ENCODE measurements around the gene TENM4. TPM values are rescaled to one million over a fixed set of nuclear protein-coding genes. Genes with fewer than 3 reads are reported as not detected.

TENM4 gene
- total RNA-seq, 2 experiments from 2014 or later, result not detected

DNA sequence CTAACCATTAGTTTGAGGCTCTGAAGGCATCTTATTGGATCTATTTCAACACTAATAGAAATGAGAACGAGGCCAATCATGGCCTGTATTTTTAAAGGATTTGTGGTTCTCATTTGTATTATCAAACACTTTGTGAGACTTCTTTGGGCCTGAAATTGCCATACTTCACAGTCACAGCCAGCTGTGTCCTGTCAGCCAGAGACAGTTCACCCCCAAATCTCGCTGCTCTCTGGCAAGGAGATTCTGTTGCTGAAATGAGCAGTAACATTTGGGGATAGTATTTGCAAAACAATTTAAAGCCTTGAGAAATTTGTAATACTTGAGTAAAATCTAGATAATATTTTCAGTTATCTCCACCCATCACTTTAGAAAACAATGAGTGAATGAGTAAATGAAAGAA is 26.9 kb upstream of the TENM4 start:
- no peak overlapping the region for H3K4me3 Mint-ChIP-seq
- no peaks in the 10 kb centered on the region for H3K4me1 Mint-ChIP-seq (ENCODE audit: low read depth)
- DNase-seq, result no peak
- POLR2A ChIA-PET, result no interaction called here
- ATAC-seq, result no peak
- H3K27ac Mint-ChIP-seq, result no peak overlapping the region
- no peaks in the 10 kb centered on the region for H3K36me3 Mint-ChIP-seq (ENCODE audit: low read depth)
- CTCF ChIA-PET, result no interaction called here
- H3K9me3 Mint-ChIP-seq (ENCODE audit: insufficient read depth), result no peaks in the 10 kb centered on the region
- no peaks in the 10 kb centered on the region for H3K27me3 Mint-ChIP-seq (ENCODE audit: low read depth)

DNA sequence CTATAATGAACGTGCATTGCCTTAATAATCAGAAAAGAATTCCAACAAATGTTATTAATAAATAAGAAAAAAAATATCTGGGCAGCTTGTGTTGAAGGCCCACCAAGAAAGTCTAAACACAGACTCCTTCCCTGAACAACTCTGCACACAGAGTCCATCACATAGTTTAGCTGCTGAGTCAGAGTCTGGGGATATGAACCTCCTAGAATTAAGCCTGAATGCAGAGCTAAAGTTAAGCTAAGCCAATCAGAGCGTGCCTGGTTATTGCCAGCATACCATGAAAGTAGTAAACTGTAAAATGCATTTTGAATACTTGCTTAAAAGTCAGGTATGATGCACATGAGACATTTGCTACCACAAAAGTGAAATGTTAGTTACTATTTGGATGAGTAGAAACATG is 25.6 kb upstream of the TENM4 start:
- no peak for ATAC-seq
- H3K36me3 Mint-ChIP-seq (ENCODE audit: low read depth), result no peaks in the 10 kb centered on the region
- H3K9me3 Mint-ChIP-seq (ENCODE audit: insufficient read depth), result no peaks in the 10 kb centered on the region
- CTCF ChIA-PET, result no interaction called here
- POLR2A ChIA-PET, result no interaction called here
- DNase-seq, result no peak
- no peaks in the 10 kb centered on the region for H3K27me3 Mint-ChIP-seq (ENCODE audit: low read depth)
- no peak overlapping the region for H3K27ac Mint-ChIP-seq
- no peaks in the 10 kb centered on the region for H3K4me1 Mint-ChIP-seq (ENCODE audit: low read depth)
- no peak overlapping the region for H3K4me3 Mint-ChIP-seq

DNA sequence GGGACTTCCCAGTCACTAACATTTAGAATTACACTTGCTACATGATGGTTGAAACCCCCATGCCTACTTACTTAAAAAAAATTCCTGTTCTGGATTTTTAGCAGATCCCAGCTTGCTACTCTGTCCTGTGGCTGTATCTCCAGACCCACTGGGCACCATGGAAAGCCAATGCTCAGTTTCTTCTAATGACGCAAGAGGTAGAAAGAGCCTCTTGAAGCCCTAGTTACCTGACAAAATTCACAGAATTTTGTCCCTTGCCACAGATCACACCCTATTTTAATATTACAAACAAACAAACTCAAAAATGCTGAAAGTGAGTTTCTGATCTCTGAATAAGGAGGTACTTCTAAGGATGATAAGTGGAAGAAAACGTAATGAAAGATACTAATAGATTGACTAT is 24.3 kb upstream of the TENM4 start:
- Mint-ChIP-seq H3K36me3 (ENCODE audit: low read depth) (no peaks in the 10 kb centered on the region), H3K9me3 (ENCODE audit: insufficient read depth) (no peaks in the 10 kb centered on the region), H3K27me3 (ENCODE audit: low read depth) (no peaks in the 10 kb centered on the region), H3K4me3 (no peak overlapping the region), H3K27ac (no peak overlapping the region), H3K4me1 (ENCODE audit: low read depth) (no peaks in the 10 kb centered on the region)
- DNase-seq (no peak), ATAC-seq (no peak)
- ChIA-PET CTCF (no interaction called here), POLR2A (no interaction called here)

DNA sequence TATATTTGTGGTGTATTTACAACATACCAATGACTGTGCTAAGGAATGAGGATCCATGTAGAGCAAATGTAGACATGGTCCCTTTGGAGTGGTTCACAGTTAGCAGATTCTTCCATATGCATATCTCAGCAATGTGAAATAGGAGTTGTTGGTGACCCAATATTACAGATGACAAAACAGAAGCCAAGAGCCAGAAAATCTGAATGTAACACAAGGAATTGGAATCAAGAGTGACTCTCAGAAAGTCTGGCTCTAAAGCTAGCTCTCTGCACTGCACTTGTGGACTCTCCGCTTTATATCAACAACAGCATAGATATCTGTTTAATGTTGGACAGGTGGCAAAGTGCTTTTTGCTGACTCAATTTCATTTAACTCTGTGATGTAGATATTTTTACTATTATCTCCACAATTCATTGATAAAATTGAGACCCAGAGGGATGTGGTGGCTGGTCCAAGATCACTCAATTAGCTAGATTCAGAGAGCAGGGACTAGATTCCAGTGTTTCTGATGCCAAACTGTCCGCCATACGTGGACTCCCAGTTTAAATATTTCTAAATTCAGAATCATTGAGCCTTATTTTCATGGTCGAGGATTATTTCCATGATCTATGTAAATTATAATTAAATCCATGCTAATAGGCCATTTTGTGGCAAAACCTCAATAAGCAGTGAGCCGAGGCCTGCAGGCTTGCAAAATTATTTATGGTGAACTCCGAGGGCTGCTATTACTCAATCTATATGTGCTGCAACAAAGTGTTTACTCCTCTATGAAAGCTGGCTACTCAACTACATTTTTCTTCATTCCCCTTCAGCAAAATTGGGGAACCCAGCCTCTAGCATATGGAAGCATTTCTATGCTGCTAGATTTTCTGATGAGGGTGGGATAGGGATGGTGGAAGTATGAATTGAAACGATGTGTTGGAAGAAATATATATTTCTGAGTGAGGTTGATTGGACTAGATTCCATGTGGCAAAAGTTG is 21.1 kb upstream of the TENM4 start:
- Mint-ChIP-seq H3K4me3 (no peak overlapping the region), H3K27me3 (ENCODE audit: low read depth) (no peaks in the 10 kb centered on the region), H3K4me1 (ENCODE audit: low read depth) (no peaks in the 10 kb centered on the region), H3K27ac (no peak overlapping the region), H3K36me3 (ENCODE audit: low read depth) (no peaks in the 10 kb centered on the region), H3K9me3 (ENCODE audit: insufficient read depth) (no peaks in the 10 kb centered on the region)
- ATAC-seq (no peak), DNase-seq (no peak)
- ChIA-PET POLR2A (no interaction called here), CTCF (no interaction called here)

DNA sequence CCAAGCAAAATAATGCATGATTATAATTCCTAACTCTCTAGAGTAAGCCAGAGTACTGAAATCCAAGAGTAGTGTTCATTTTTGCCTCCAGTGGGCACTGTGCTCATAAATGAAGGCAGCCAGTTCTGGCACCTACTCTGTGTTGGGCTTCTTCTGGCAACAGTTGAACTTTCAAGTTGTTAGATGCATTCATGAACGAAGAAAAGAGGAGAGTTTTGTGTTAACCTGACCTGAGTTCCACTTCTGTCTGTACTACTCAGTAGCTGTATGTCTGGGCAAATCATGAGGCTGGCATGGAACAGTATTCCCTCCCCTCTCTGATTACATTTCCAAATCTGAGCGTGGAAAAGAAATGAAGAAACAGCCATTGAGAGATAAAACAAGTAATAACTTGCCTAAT is 20.3 kb upstream of the TENM4 start:
- POLR2A ChIA-PET, result no interaction called here
- no peaks in the 10 kb centered on the region for H3K36me3 Mint-ChIP-seq (ENCODE audit: low read depth)
- DNase-seq, result no peak
- H3K4me3 Mint-ChIP-seq, result no peak overlapping the region
- no peaks in the 10 kb centered on the region for H3K27me3 Mint-ChIP-seq (ENCODE audit: low read depth)
- no peaks in the 10 kb centered on the region for H3K4me1 Mint-ChIP-seq (ENCODE audit: low read depth)
- ATAC-seq, result no peak
- CTCF ChIA-PET, result no interaction called here
- H3K9me3 Mint-ChIP-seq (ENCODE audit: insufficient read depth), result no peaks in the 10 kb centered on the region
- H3K27ac Mint-ChIP-seq, result no peak overlapping the region

DNA sequence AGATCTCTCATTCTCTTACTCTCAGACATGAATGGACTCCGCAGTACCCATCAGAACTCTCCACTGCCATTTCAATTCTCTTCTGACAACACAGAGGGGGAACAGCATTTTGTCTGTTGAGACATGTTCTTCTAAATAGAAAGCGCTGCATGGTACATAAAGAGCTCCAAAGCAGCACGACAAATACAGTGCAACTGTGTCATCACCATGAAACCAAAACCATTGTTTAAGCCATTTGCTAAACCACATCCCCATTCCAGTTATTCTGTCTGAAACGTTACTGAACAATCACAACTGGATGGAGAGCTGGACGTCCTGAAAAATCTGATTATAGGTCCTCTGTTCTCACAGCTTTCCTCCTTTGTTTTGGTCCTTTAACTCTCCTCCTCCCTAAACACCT is 17.9 kb upstream of the TENM4 start:
- ATAC-seq (no peak), DNase-seq (no peak)
- CTCF ChIA-PET, result no interaction called here
- no peaks in the 10 kb centered on the region for H3K27me3 Mint-ChIP-seq (ENCODE audit: low read depth)
- H3K9me3 Mint-ChIP-seq (ENCODE audit: insufficient read depth), result no peaks in the 10 kb centered on the region
- no peaks in the 10 kb centered on the region for H3K36me3 Mint-ChIP-seq (ENCODE audit: low read depth)
- H3K4me1 Mint-ChIP-seq (ENCODE audit: low read depth), result no peaks in the 10 kb centered on the region
- no peak overlapping the region for H3K4me3 Mint-ChIP-seq
- H3K27ac Mint-ChIP-seq, result no peak overlapping the region
- POLR2A ChIA-PET, result no interaction called here

DNA sequence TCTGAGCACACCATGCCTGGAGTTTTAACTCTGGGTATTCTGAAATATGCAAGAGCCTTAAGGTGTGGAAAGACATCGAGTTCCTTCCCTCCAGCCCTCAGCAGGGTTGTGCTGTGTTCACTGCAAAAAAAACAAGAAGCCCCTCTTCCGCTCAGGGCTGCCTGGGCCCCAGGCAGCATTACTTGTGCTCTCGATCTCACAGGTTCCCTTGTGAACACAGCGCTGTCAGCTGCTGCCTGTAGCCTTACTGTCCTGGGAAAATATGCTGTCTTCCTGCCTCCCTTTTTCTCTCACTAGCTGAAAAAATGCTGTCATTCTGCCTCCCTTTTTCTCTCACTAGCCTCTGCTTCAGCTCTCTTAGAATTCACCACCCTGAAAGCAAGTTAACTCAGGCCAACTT is 15.7 kb upstream of the TENM4 start:
- H3K27ac Mint-ChIP-seq, result no peak overlapping the region
- DNase-seq (no peak), ATAC-seq (no peak)
- no peaks in the 10 kb centered on the region for H3K9me3 Mint-ChIP-seq (ENCODE audit: insufficient read depth)
- no peak overlapping the region for H3K4me3 Mint-ChIP-seq
- no peaks in the 10 kb centered on the region for H3K4me1 Mint-ChIP-seq (ENCODE audit: low read depth)
- ChIA-PET CTCF (no interaction called here), POLR2A (no interaction called here)
- H3K36me3 Mint-ChIP-seq (ENCODE audit: low read depth), result no peaks in the 10 kb centered on the region
- H3K27me3 Mint-ChIP-seq (ENCODE audit: low read depth), result no peaks in the 10 kb centered on the region

DNA sequence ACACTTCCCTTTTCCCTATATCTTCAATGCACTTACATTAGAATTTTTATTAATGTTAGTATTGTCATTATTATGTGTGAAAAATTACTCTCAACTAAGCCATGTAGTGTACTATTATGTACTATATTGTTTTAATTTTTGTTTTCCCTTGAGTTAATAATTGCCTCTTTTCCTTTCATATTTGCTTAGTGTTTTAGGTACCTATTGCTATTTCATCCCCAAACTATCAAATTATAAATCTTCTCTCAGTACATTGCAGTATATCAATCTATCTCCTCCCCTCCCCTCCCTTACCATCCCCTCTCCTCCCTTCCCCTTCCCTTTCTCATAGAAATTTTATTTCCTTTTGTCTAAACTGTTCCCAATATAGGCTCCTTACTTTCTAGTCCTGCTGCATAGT is 12.8 kb upstream of the TENM4 start:
- Mint-ChIP-seq H3K4me1 (ENCODE audit: low read depth) (no peaks in the 10 kb centered on the region), H3K4me3 (no peak overlapping the region), H3K9me3 (ENCODE audit: insufficient read depth) (no peaks in the 10 kb centered on the region), H3K27ac (no peak overlapping the region), H3K36me3 (ENCODE audit: low read depth) (no peaks in the 10 kb centered on the region), H3K27me3 (ENCODE audit: low read depth) (no peaks in the 10 kb centered on the region)
- POLR2A ChIA-PET, result no interaction called here
- no peak for DNase-seq
- ATAC-seq, result no peak
- CTCF ChIA-PET, result no interaction called here

DNA sequence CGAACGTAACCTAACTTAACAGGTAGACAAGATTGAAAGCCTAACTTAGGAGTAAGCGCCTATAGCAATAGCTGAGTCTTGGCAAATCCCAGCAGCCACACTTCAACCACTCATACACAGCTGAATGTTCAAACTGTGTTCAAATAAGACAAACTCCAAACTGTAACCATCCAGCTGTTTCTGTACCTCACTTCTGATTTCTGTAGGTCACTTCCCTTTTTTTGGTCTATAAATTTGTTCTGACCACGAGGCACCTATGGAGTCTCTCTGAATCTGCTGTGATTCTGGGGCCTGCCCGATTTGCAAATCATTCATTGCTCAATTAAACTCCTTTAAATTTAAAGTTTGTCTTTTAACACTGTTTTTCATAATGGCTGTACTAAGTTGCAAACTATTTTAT is 8.2 kb upstream of the TENM4 start:
- H3K4me1 Mint-ChIP-seq (ENCODE audit: low read depth), result no peaks in the 10 kb centered on the region
- H3K27ac Mint-ChIP-seq, result no peak overlapping the region
- POLR2A ChIA-PET, result no interaction called here
- no peak overlapping the region for H3K4me3 Mint-ChIP-seq
- H3K36me3 Mint-ChIP-seq (ENCODE audit: low read depth), result no peaks in the 10 kb centered on the region
- CTCF ChIA-PET, result no interaction called here
- H3K9me3 Mint-ChIP-seq (ENCODE audit: insufficient read depth), result no peaks in the 10 kb centered on the region
- DNase-seq (no peak), ATAC-seq (no peak)
- peaks cover 3% of the 10 kb centered on the region for H3K27me3 Mint-ChIP-seq (ENCODE audit: low read depth)

DNA sequence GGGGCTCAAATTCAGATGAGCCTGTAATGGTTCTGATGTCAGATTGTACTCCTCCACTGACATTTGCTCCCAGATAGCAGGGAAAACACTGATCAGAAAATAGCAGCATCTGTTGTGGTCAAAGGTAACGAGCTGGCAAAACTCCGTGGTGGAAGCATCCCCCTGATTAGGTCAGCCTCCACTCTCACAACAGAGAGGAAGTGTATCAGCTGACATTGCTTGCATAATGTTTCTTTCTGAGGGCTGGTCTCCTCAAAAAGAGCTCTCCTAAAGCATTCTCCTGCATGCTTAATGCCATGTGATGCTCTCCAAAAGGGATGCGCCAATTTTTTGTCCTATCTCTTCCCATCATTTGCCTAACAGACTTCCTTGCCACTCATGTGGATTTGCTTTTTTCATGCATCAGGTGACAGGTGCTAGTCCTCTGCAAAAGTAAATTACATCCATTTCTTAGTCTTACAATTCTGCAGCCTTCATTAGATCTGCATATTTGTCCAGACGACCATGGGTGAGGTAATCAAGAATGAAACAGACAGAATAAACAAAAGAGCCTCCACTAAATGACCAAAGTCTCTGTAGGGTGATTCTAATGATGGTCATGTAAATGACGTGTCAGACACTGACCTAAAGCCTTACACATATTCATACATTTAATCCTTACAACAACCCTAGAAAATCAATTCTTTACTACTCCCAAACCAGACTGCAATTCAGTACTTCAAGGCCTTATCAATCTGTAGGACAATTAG is 6.4 kb upstream of the TENM4 start:
- H3K27me3 Mint-ChIP-seq (ENCODE audit: low read depth), result peaks cover 12% of the 10 kb centered on the region
- H3K36me3 Mint-ChIP-seq (ENCODE audit: low read depth), result no peaks in the 10 kb centered on the region
- no peaks in the 10 kb centered on the region for H3K9me3 Mint-ChIP-seq (ENCODE audit: insufficient read depth)
- no peak overlapping the region for H3K4me3 Mint-ChIP-seq
- no peak for DNase-seq
- ATAC-seq, result no peak
- ChIA-PET CTCF (no interaction called here), POLR2A (no interaction called here)
- no peaks in the 10 kb centered on the region for H3K4me1 Mint-ChIP-seq (ENCODE audit: low read depth)
- no peak overlapping the region for H3K27ac Mint-ChIP-seq

DNA sequence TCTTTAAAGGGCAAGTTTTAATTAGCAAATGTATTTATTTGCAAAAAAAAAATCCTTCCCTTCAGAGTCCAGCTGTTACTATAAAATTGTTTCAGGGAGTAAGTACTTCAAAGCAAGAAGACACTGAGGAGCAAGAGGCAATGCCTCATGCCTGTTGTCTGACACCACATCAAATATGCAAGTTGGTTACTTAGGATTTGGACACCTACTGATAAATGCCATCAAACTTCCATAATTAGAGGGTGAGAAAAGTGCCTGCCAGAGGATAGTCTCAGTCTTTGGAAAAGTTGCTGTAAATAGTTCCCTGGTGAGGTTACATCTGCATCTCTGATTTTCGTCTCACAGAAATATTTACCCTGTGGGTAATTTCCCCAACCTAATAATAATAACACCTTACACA is 4.1 kb upstream of the TENM4 start:
- peaks cover 4% of the 10 kb centered on the region for H3K4me1 Mint-ChIP-seq (ENCODE audit: low read depth)
- ATAC-seq (no peak), DNase-seq (no peak)
- no peak overlapping the region for H3K27ac Mint-ChIP-seq
- H3K36me3 Mint-ChIP-seq (ENCODE audit: low read depth), result peaks cover 3% of the 10 kb centered on the region
- H3K4me3 Mint-ChIP-seq, result no peak overlapping the region
- peaks cover 28% of the 10 kb centered on the region for H3K27me3 Mint-ChIP-seq (ENCODE audit: low read depth)
- no peaks in the 10 kb centered on the region for H3K9me3 Mint-ChIP-seq (ENCODE audit: insufficient read depth)
- ChIA-PET POLR2A (no interaction called here), CTCF (no interaction called here)

DNA sequence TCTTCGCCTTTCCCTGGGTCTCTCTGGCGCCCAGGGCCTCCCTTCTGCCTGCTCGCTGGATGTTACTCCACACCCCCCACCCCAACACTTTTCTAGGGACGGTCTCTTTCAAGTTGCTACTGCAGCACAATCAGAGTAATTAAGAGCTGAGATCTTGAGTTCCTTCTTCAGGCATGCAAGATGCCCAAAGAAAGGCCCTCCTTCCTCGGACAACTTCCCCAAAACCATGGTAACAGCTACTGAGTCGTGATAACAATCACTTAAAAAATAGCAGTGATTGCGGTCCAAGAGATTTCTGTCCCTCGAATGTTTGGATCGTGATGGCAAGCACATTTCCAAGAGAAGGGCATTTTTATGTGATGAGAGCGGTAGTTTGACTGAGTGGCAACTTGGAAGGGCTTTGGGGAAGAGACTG is 638 bp upstream of the TENM4 start:
- peaks cover 11% of the 10 kb centered on the region for H3K36me3 Mint-ChIP-seq (ENCODE audit: low read depth)
- no peak overlapping the region for H3K27ac Mint-ChIP-seq
- POLR2A ChIA-PET, result no interaction called here
- H3K9me3 Mint-ChIP-seq (ENCODE audit: insufficient read depth), result no peaks in the 10 kb centered on the region
- DNase-seq (no peak), ATAC-seq (no peak)
- H3K27me3 Mint-ChIP-seq (ENCODE audit: low read depth), result peaks cover 51% of the 10 kb centered on the region
- CTCF ChIA-PET, result no interaction called here
- H3K4me3 Mint-ChIP-seq, result no peak overlapping the region
- peaks cover 8% of the 10 kb centered on the region for H3K4me1 Mint-ChIP-seq (ENCODE audit: low read depth)

Measured in activated CD8-positive, alpha-beta T cell treated with anti-CD3 and anti-CD28 coated beads, Interleukin-2, amount 10 ng/mL, durations not matched to agents 7 days and 5 days (primary cell).